LNCAP (cell line): ENCODE measurements around the gene NID1.

Experiments
- TF ChIP-seq, protein P1 (sequence below): fragments of 450-650 bp; IDR thresholded peaks from 2 replicates; pipeline ENCODE4 v1.5.1; 2017; ENCODE audit warnings: mild to moderate bottlenecking

The NID1 gene

GRCh38 chr1:235942979-235943575 lies 121.8 kb downstream of the NID1 start:
- TF ChIP-seq, protein P1, sequence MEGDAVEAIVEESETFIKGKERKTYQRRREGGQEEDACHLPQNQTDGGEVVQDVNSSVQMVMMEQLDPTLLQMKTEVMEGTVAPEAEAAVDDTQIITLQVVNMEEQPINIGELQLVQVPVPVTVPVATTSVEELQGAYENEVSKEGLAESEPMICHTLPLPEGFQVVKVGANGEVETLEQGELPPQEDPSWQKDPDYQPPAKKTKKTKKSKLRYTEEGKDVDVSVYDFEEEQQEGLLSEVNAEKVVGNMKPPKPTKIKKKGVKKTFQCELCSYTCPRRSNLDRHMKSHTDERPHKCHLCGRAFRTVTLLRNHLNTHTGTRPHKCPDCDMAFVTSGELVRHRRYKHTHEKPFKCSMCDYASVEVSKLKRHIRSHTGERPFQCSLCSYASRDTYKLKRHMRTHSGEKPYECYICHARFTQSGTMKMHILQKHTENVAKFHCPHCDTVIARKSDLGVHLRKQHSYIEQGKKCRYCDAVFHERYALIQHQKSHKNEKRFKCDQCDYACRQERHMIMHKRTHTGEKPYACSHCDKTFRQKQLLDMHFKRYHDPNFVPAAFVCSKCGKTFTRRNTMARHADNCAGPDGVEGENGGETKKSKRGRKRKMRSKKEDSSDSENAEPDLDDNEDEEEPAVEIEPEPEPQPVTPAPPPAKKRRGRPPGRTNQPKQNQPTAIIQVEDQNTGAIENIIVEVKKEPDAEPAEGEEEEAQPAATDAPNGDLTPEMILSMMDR = no peak

DNA sequence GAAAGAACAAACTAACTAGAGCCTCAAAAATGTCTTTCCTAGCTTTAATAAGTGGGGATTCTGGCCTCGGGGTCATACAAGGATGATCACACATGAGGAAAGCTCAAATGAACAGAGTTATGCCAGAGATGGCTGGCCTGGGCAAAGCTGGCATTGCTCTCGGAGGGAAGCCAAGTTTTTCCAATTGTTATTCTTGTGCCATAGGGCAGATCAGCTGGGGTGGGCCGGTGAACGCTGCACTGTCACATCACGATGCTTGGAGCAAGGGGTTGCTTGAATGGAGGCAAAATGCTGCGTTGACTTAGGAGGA lies 122.3 kb downstream of the NID1 start:
- TF ChIP-seq, protein P1 = no peak

GRCh38 chr1:235941876-235942624 lies 122.8 kb downstream of the NID1 start:
- TF ChIP-seq, protein P1 = no peak

GRCh38 chr1:235940285-235940684 lies 124.6 kb downstream of the NID1 start:
- TF ChIP-seq, protein P1 = no peak

DNA sequence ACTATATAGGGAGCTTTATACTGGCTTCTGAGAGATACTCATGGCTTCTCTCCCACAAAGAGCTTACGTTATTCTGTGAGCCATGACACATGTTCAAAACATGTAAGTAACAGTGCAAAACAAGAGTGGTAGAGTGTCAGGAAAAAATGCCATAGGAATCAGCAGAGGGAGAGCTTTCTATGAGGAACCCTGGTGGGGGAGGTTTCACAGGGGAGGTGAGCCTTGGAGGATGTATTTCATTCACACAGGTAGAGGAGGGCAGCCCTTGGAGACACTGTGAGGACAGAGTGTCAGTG lies 125.5 kb downstream of the NID1 start:
- TF ChIP-seq, protein P1 = no peak

GRCh38 chr1:235938709-235939479 lies 126.0 kb downstream of the NID1 start:
- TF ChIP-seq, protein P1 = no peak

GRCh38 chr1:235937123-235937522 lies 127.8 kb downstream of the NID1 start:
- TF ChIP-seq, protein P1 = no peak
